GM12873 (cell line): Measurements from ENCODE around the gene YPEL3.
A peak's percentile ranks its signal among the peaks of the same experiment; 100 is the strongest.

Experiments
- CTCF ChIP-seq: IDR thresholded peaks from 2 replicates; pipeline ENCODE4 v1.5.1; 2012; ENCODE audit warnings: low read depth, mild to moderate bottlenecking, moderate library complexity, low read length, control low read depth; ENCODE audit not compliant: insufficient read depth; ENCODE audit errors: missing control alignments

YPEL3 gene

GRCh38 chr16:30069611-30070462 lies 26.2 kb downstream of the YPEL3 start:
- TF ChIP-seq CTCF = no peak

GRCh38 chr16:30068750-30069610 lies 27.0 kb downstream of the YPEL3 start:
- TF ChIP-seq CTCF = peak; percentile 64

GRCh38 chr16:30068333-30068732 lies 27.7 kb downstream of the YPEL3 start:
- no peak for TF ChIP-seq CTCF

GRCh38 chr16:30067584-30067916 lies 28.5 kb downstream of the YPEL3 start:
- no peak for TF ChIP-seq CTCF

GRCh38 chr16:30066761-30067583 lies 29.0 kb downstream of the YPEL3 start:
- no peak for TF ChIP-seq CTCF

- TF ChIP-seq CTCF = no peak
Observed at GRCh38 chr16:30065943-30066760, 29.9 kb downstream of the YPEL3 start.
